Osteoblast (primary cell): ENCODE data around the gene IGSF3. TPM values are rescaled to one million over a fixed set of nuclear protein-coding genes. Genes with fewer than 3 reads are reported as not detected.
"Not testable (repeated sequence)": the region's sequence is repeated elsewhere in the genome, so short reads cannot be mapped to it uniquely, and the experiment has no call there.

Experiments used
- DNase-seq: peaks from one replicate; pipeline ENCODE4 v3.0.0; 2011; ENCODE audit warnings: low spot score, mixed read lengths; ENCODE audit not compliant: insufficient read length; ENCODE audit errors: missing footprints
- H2AFZ ChIP-seq: 2 replicates; pipeline ENCODE4 v1.6.0; 2011; ENCODE audit warnings: mild to moderate bottlenecking, low read length
- H3K27ac ChIP-seq: 2 replicates; pipeline ENCODE4 v1.5.1; 2011; ENCODE audit warnings: mild to moderate bottlenecking, low read depth, low read length, moderate library complexity
- H3K27me3 ChIP-seq: 2 replicates; pipeline ENCODE4 v1.6.0; 2012; ENCODE audit warnings: mild to moderate bottlenecking, control low read depth, inconsistent platforms, low read length, moderate library complexity; ENCODE audit not compliant: insufficient read depth
- H3K36me3 ChIP-seq: 2 replicates; pipeline ENCODE4 v1.5.1; 2011; ENCODE audit warnings: mild to moderate bottlenecking, low read length, control low read depth, moderate library complexity; ENCODE audit not compliant: insufficient read depth
- H3K4me1 ChIP-seq: 2 replicates; pipeline ENCODE4 v1.5.1; 2011; ENCODE audit warnings: mild to moderate bottlenecking, low read length, control low read depth, moderate library complexity; ENCODE audit not compliant: insufficient read depth
- H3K4me2 ChIP-seq: 2 replicates; pipeline ENCODE4 v1.6.0; 2011; ENCODE audit warnings: mild to moderate bottlenecking, low read length; ENCODE audit not compliant: insufficient read depth
- H3K4me3 ChIP-seq: fragments of 200-600 bp; sonication (generic); 3 replicates; pipeline ENCODE4 v1.5.1; 2012; ENCODE audit warnings: mild to moderate bottlenecking, low read length, inconsistent platforms; ENCODE audit not compliant: insufficient read depth
- H3K79me2 ChIP-seq: 2 replicates; pipeline ENCODE4 v1.6.0; 2012; ENCODE audit warnings: mild to moderate bottlenecking, low read length, control low read depth, inconsistent platforms; ENCODE audit not compliant: insufficient read depth
- H3K9me3 ChIP-seq: 2 replicates; pipeline ENCODE4 v1.5.1; 2011; ENCODE audit warnings: low read depth, low read length, control low read depth
- H4K20me1 ChIP-seq: 2 replicates; pipeline ENCODE4 v1.6.0; 2012; ENCODE audit warnings: mild to moderate bottlenecking, low read length, control low read depth; ENCODE audit not compliant: insufficient read depth
- CTCF ChIP-seq: IDR thresholded peaks from 2 replicates; pipeline ENCODE4 v1.5.1; 2011; ENCODE audit warnings: mild to moderate bottlenecking, low read depth, low read length, moderate library complexity; ENCODE audit errors: extremely low read depth
- total RNA-seq: library from RNA; depleted of rRNA; stranded (reverse); fragments of >200 nt; gene quantifications from 2 replicates; pipeline ENCODE4 v1.2.3, GENCODE V29; 2012

The IGSF3 gene
- total RNA-seq, 1 donor, result under 0.01 TPM

DNA sequence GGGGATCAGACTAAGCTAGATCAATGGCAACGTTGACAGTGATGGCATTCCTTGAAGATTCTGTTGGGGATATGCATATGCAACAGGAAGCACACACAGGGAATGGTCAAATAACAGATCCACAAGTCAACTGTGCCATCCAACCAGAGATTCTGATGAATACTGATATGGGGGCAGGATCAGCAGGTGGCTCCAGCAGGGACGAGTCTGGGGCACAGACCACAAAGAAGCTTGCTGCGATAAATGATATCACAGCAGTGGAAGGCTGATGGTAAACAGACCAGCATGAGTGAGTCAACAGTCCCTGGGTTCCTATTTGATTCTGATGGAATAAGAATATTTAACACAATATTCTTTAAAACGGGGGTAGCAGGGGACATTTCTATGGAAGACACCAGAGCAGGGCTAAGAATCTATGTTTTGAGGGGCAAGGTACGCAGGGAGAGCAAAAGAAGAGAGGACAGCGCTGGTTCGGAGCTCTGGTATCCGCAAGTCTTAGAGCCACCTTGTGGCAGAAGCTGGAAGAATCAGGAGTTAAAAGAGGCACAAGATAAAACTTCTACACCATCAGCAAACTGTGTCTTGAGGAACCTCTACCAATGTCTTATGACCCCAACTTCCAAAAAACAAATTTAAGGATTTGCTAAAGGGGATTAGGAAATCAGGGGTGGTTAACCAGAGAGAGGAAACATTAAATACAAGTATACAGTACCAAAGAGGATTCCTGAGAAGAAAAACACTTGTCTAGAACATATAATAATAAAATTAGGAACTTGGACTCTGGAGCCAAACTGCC is 71.4 kb downstream of the IGSF3 start:
- H3K4me3 ChIP-seq, H3K9me3 ChIP-seq, H3K36me3 ChIP-seq, DNase-seq, H3K4me1 ChIP-seq, H4K20me1 ChIP-seq, H3K27me3 ChIP-seq, H3K79me2 ChIP-seq, H3K27ac ChIP-seq: not testable (repeated sequence)
- TF ChIP-seq CTCF, result peak; percentile 44
- peak overlapping the region; percentile 45 for H2AFZ ChIP-seq
- peak overlapping the region; percentile 72 for H3K4me2 ChIP-seq

DNA sequence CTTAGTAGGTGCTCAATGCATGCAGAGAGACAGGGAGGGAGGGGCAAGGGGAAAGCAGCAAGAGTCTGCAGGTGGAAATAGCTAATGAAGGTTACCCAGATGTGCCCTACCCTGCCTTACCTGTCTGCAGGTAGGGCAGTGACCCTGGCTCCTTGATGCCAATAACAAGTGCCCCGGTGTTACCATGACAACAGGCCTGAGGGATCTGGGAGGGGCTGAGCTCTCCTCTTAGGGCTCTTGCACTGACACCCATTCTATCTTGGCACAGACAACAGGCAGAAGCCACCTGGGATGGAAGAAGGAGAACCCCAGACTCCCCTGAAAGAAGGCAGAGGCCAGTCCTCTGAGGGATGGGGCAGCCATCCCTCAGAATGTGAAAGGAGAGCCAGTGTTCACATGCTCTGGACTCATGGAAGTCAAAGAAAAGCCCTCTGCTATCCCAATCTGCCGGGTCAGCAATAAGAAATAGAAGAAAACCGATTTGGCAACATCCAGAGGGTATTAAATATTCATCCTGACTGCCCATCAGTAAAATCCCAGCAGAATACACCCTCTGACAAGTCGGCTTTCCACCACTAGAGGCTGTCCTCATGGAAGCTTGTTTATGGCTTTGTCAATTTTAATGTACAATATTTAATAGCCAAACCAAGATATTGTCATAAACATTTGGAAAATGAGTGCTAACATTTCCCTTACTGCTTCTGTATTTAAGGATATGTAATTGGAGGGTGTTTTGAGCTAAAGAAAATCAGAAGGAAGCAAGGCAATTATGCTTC is 72.3 kb downstream of the IGSF3 start:
- not testable (repeated sequence) for H3K79me2 ChIP-seq, H3K9me3 ChIP-seq, H3K27ac ChIP-seq, H3K4me1 ChIP-seq, H2AFZ ChIP-seq, H3K27me3 ChIP-seq, H3K4me2 ChIP-seq, H3K36me3 ChIP-seq, H4K20me1 ChIP-seq, DNase-seq, H3K4me3 ChIP-seq
- TF ChIP-seq CTCF, result peak; percentile 42

- H3K4me1 ChIP-seq, H3K36me3 ChIP-seq, H3K4me2 ChIP-seq, H3K27ac ChIP-seq, H3K27me3 ChIP-seq, H3K9me3 ChIP-seq, H4K20me1 ChIP-seq, H2AFZ ChIP-seq, H3K79me2 ChIP-seq, H3K4me3 ChIP-seq, DNase-seq: not testable (repeated sequence)
These were observed 73.6 kb downstream of the IGSF3 start for GRCh38 chr1:116593977-116594376.

- not testable (repeated sequence) for H3K36me3 ChIP-seq, DNase-seq, H2AFZ ChIP-seq, H3K79me2 ChIP-seq, H3K4me1 ChIP-seq, H3K9me3 ChIP-seq, H3K4me3 ChIP-seq, H3K27me3 ChIP-seq, H3K27ac ChIP-seq, H3K4me2 ChIP-seq, H4K20me1 ChIP-seq
These were observed 74.1 kb downstream of the IGSF3 start for GRCh38 chr1:116593401-116593800.

GRCh38 chr1:116591951-116592605 is 75.5 kb downstream of the IGSF3 start:
- H3K4me3 ChIP-seq, H3K9me3 ChIP-seq, H3K36me3 ChIP-seq, H4K20me1 ChIP-seq, H2AFZ ChIP-seq, DNase-seq, H3K4me2 ChIP-seq, H3K4me1 ChIP-seq, H3K79me2 ChIP-seq, H3K27me3 ChIP-seq, H3K27ac ChIP-seq: not testable (repeated sequence)

DNA sequence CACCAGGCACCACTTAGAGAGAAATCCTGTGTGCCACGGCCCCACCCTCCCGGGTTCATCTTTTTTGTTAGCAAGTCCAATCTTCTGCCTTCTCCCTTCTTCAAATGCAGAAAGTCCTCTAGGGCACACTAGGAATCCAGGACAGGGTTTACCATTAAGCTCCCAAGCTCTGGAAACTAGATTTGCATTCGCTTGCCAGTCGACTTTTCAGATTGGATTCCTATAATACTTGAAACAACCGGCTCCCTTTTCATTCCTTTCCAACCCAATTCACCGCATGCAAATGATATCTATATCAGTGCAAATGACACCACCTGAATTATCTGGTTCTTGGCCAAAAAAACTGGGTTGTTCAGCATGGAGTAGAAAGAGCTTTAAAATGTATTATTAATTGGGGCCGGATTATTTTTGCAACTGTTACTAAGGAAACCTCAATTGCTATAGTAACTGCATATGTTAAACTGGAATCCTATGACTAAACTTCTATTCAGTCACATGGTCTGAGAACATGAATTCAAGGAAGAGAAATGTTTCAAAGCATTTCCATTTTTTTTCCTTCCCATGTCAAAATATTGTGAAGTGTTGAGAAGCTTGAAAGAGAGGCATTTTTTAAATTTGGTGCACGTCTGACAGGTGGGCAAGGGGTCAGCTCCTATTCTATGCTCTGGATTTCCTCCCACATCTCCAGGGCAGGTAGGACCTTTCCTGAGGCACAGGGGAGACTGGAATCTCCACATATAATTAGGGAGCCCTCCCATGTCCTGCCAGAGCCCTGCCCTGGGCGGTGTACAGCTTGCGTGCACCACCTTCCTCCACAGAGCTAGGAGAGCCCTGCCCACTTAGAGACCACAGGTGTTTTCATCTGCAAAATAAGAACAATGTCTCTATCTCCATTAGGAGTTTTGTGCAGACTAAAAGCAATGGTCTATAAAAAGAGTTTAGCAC is 76.3 kb downstream of the IGSF3 start:
- H3K9me3 ChIP-seq, H3K4me2 ChIP-seq, H3K4me1 ChIP-seq, H3K79me2 ChIP-seq, H3K27ac ChIP-seq, DNase-seq, H2AFZ ChIP-seq, H3K4me3 ChIP-seq, H4K20me1 ChIP-seq, H3K27me3 ChIP-seq, H3K36me3 ChIP-seq: not testable (repeated sequence)
